Measurements from ENCODE around the gene FILIP1. TPM values are rescaled to one million over a fixed set of nuclear protein-coding genes. Genes with fewer than 3 reads are reported as not detected.

FILIP1 gene
- total RNA-seq, 1 experiment from 2014 or later: 0.15 TPM

- H3K27me3 ChIP-seq (ENCODE audit: low read length): no peaks in the 10 kb centered on the region
- H3K9me2 ChIP-seq (replicated peaks; ENCODE audit: insufficient read depth, low read length): no peaks in the 10 kb centered on the region
- no peak overlapping the region for H3K9ac ChIP-seq (ENCODE audit: low read length)
- H3K36me3 ChIP-seq (ENCODE audit: insufficient read depth, low read length): no peaks in the 10 kb centered on the region
- no peak overlapping the region for H2AFZ ChIP-seq (ENCODE audit: low read length)
- DNase-seq: no peak
- H3K79me2 ChIP-seq (ENCODE audit: low read length): no peaks in the 10 kb centered on the region
- H3K27ac ChIP-seq (ENCODE audit: low read length): no peak overlapping the region
- H3K4me2 ChIP-seq (ENCODE audit: low read depth, low read length, poor library complexity, severe bottlenecking): no peak overlapping the region
- no peak overlapping the region for H3K4me3 ChIP-seq (ENCODE audit: low read length)
- H3K9me3 ChIP-seq (ENCODE audit: low read length): no peaks in the 10 kb centered on the region
- peaks cover 9% of the 10 kb centered on the region for H3K4me1 ChIP-seq (ENCODE audit: low read length)
- 0 out of 2 replicates have a peak, but pooled peaks cover 7% of the 10 kb centered on the region for H4K20me1 ChIP-seq (ENCODE audit: insufficient read depth, low read depth, low read length)
Observed at GRCh38 chr6:75301537-75301936, 192.1 kb downstream of the FILIP1 start.

GRCh38 chr6:75301088-75301487, 192.5 kb downstream of the FILIP1 start:
- Histone ChIP-seq H4K20me1 (ENCODE audit: insufficient read depth, low read depth, low read length) (0 out of 2 replicates have a peak, but pooled peaks cover 7% of the 10 kb centered on the region), H3K27ac (ENCODE audit: low read length) (no peak overlapping the region), H3K27me3 (ENCODE audit: low read length) (no peaks in the 10 kb centered on the region), H3K9ac (ENCODE audit: low read length) (no peak overlapping the region), H3K36me3 (ENCODE audit: insufficient read depth, low read length) (no peaks in the 10 kb centered on the region), H3K79me2 (ENCODE audit: low read length) (no peaks in the 10 kb centered on the region), H3K4me3 (ENCODE audit: low read length) (no peak overlapping the region), H3K4me2 (ENCODE audit: low read depth, low read length, poor library complexity, severe bottlenecking) (no peak overlapping the region), H3K9me3 (ENCODE audit: low read length) (no peaks in the 10 kb centered on the region), H2AFZ (ENCODE audit: low read length) (no peak overlapping the region), H3K4me1 (ENCODE audit: low read length) (peaks cover 9% of the 10 kb centered on the region), H3K9me2 (replicated peaks; ENCODE audit: insufficient read depth, low read length) (no peaks in the 10 kb centered on the region)
- DNase-seq: no peak

DNA sequence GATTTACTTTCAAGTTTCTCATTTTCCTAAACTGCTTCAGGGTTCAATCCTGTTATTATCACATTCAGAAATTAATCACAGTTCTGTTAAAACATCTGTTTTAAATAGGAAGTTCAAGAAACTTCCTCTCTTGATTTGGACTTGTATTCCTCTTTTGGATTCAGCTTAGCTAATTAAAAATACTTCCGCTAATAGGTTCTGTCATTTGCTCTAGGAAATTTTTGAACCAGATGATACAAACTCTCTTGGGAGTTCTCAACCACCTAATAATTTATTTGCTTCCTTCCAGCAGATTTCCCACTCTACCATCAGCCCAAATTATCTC, 193.1 kb downstream of the FILIP1 start:
- no peak overlapping the region for H3K4me3 ChIP-seq (ENCODE audit: low read length)
- no peak for DNase-seq
- no peak overlapping the region for H3K9ac ChIP-seq (ENCODE audit: low read length)
- no peaks in the 10 kb centered on the region for H3K9me2 ChIP-seq (replicated peaks; ENCODE audit: insufficient read depth, low read length)
- H3K27me3 ChIP-seq (ENCODE audit: low read length): no peaks in the 10 kb centered on the region
- H4K20me1 ChIP-seq (ENCODE audit: insufficient read depth, low read depth, low read length): 0 out of 2 replicates have a peak, but pooled peaks cover 7% of the 10 kb centered on the region
- no peak overlapping the region for H3K4me2 ChIP-seq (ENCODE audit: low read depth, low read length, poor library complexity, severe bottlenecking)
- no peak overlapping the region for H2AFZ ChIP-seq (ENCODE audit: low read length)
- no peaks in the 10 kb centered on the region for H3K79me2 ChIP-seq (ENCODE audit: low read length)
- no peaks in the 10 kb centered on the region for H3K9me3 ChIP-seq (ENCODE audit: low read length)
- H3K36me3 ChIP-seq (ENCODE audit: insufficient read depth, low read length): no peaks in the 10 kb centered on the region
- no peak overlapping the region for H3K27ac ChIP-seq (ENCODE audit: low read length)
- H3K4me1 ChIP-seq (ENCODE audit: low read length): peaks cover 9% of the 10 kb centered on the region

DNA sequence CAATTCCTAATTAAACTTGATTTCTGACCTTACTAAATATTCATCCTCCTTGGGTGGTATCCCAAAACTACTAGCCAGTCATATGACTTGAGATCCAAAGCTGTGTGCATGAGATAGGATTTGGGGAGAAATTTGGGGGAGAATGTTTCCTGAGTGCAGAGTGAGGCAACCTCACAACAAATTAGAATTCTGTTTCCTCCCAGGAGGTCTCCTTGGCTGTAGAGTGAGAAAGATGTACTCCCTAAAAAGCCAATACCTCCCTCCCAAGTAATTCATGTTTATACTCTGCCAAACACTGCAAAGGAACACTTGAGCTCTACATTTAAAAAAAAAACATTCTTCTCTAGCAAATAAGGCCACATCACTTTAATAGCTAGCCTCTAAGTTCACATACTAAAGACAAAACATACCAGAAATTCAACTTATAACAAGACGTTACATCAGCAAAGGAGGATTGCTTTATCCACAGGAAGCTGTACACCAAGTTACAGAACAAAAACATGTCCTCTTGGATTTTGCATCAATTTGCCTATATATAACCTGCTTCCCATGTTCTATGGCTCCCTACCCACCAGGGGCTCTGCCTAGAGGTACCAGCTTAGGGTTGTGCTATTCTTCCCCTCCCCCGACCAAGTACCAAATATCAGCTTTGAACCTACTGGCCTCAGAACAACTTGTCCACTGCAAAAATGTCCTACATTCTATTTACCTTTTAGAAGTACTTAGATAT, 193.6 kb downstream of the FILIP1 start:
- Histone ChIP-seq H3K27ac (ENCODE audit: low read length) (no peak overlapping the region), H3K9me3 (ENCODE audit: low read length) (no peaks in the 10 kb centered on the region), H3K4me2 (ENCODE audit: low read depth, low read length, poor library complexity, severe bottlenecking) (no peak overlapping the region), H3K4me1 (ENCODE audit: low read length) (peaks cover 9% of the 10 kb centered on the region), H3K79me2 (ENCODE audit: low read length) (no peaks in the 10 kb centered on the region), H3K36me3 (ENCODE audit: insufficient read depth, low read length) (no peaks in the 10 kb centered on the region), H3K9me2 (replicated peaks; ENCODE audit: insufficient read depth, low read length) (no peaks in the 10 kb centered on the region), H3K4me3 (ENCODE audit: low read length) (no peak overlapping the region), H4K20me1 (ENCODE audit: insufficient read depth, low read depth, low read length) (0 out of 2 replicates have a peak, but pooled peaks cover 7% of the 10 kb centered on the region), H3K9ac (ENCODE audit: low read length) (no peak overlapping the region), H2AFZ (ENCODE audit: low read length) (no peak overlapping the region), H3K27me3 (ENCODE audit: low read length) (no peaks in the 10 kb centered on the region)
- no peak for DNase-seq

DNA sequence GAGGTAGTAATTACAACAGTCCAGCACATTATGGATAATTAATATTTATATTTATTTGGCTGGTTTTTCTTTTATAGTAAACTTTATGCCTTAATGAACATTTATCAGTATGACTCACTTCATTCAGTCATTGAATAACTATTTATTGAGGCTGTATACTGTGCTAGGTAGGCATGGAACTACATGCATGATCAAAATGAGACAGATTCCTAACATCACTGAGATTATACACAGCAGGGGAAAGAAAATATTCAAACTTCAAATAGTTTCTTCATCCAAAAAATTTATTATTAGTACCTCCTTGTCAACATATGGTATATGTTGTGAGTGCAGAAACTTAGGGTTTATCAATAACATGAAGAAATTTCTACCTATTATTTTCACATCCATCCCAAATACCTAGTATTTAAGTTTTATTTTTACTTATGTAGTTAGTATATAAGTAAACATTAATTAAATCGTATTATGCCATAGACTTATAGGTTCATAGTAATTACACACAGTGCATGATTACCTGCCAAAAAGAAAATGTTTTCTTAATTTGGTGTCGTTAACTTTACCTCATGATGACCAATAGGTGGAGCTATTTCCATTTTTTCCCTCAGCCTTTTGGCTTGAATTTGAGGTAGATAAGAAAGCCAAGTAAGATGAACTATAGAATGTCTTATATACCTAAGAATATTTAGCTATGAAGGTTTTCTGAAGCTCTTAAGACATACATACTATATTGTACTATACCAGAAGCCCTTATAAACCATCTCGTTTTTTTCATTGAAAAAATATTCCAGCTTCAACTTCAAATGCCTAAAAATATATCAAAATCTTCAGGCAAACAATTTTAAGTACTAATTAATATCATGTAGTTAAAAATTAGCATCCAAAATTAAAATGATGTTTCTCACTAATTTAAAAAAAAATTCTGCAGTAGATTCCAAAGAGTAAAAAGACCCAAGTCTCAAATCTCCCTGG, 196.5 kb downstream of the FILIP1 start:
- H3K36me3 ChIP-seq (ENCODE audit: insufficient read depth, low read length): no peaks in the 10 kb centered on the region
- no peaks in the 10 kb centered on the region for H3K79me2 ChIP-seq (ENCODE audit: low read length)
- H3K4me1 ChIP-seq (ENCODE audit: low read length): peaks cover 12% of the 10 kb centered on the region
- no peaks in the 10 kb centered on the region for H3K27me3 ChIP-seq (ENCODE audit: low read length)
- no peak overlapping the region for H3K9ac ChIP-seq (ENCODE audit: low read length)
- no peaks in the 10 kb centered on the region for H3K9me3 ChIP-seq (ENCODE audit: low read length)
- H3K27ac ChIP-seq (ENCODE audit: low read length): no peak overlapping the region
- 0 out of 2 replicates have a peak, but pooled peaks cover 7% of the 10 kb centered on the region for H4K20me1 ChIP-seq (ENCODE audit: insufficient read depth, low read depth, low read length)
- no peak overlapping the region for H3K4me3 ChIP-seq (ENCODE audit: low read length)
- no peak overlapping the region for H3K4me2 ChIP-seq (ENCODE audit: low read depth, low read length, poor library complexity, severe bottlenecking)
- peak; percentile 89 for DNase-seq
- no peaks in the 10 kb centered on the region for H3K9me2 ChIP-seq (replicated peaks; ENCODE audit: insufficient read depth, low read length)
- H2AFZ ChIP-seq (ENCODE audit: low read length): no peak overlapping the region

- no peaks in the 10 kb centered on the region for H3K27me3 ChIP-seq (ENCODE audit: low read length)
- DNase-seq: no peak
- H3K9me3 ChIP-seq (ENCODE audit: low read length): no peaks in the 10 kb centered on the region
- no peak overlapping the region for H3K4me3 ChIP-seq (ENCODE audit: low read length)
- no peaks in the 10 kb centered on the region for H3K9me2 ChIP-seq (replicated peaks; ENCODE audit: insufficient read depth, low read length)
- H2AFZ ChIP-seq (ENCODE audit: low read length): no peak overlapping the region
- H3K4me1 ChIP-seq (ENCODE audit: low read length): peaks cover 8% of the 10 kb centered on the region
- no peak overlapping the region for H3K9ac ChIP-seq (ENCODE audit: low read length)
- H3K27ac ChIP-seq (ENCODE audit: low read length): no peak overlapping the region
- peaks cover 18% of the 10 kb centered on the region; the same call in 1 of the 2 replicates for H3K79me2 ChIP-seq (ENCODE audit: low read length)
- H4K20me1 ChIP-seq (ENCODE audit: insufficient read depth, low read depth, low read length): no peaks in the 10 kb centered on the region
- no peaks in the 10 kb centered on the region for H3K36me3 ChIP-seq (ENCODE audit: insufficient read depth, low read length)
- H3K4me2 ChIP-seq (ENCODE audit: low read depth, low read length, poor library complexity, severe bottlenecking): no peak overlapping the region
Observed at GRCh38 chr6:75292555-75292954, 201.0 kb downstream of the FILIP1 start.

DNA sequence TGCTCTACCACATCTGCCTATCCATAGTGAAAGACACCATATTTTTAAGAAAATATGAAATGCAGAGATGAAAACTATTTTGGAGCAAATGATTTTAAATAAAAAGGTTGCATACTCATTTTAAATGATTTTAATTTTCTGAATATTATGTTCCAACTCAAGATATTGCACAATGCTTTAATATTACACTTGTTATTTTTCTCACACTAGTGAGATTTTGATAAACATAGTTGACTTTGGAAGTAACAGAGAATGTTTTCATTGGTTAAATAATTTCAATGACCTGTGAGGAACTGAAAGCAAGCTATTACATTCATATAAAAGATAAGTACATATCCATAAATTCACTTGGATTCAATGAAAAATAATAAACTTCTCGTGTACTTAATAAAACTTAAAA, 201.9 kb downstream of the FILIP1 start:
- no peaks in the 10 kb centered on the region for H3K27me3 ChIP-seq (ENCODE audit: low read length)
- DNase-seq: no peak
- H3K9me2 ChIP-seq (replicated peaks; ENCODE audit: insufficient read depth, low read length): no peaks in the 10 kb centered on the region
- H3K4me1 ChIP-seq (ENCODE audit: low read length): peaks cover 16% of the 10 kb centered on the region
- H3K9me3 ChIP-seq (ENCODE audit: low read length): no peaks in the 10 kb centered on the region
- peaks cover 26% of the 10 kb centered on the region for H3K79me2 ChIP-seq (ENCODE audit: low read length)
- H3K27ac ChIP-seq (ENCODE audit: low read length): no peak overlapping the region
- H3K9ac ChIP-seq (ENCODE audit: low read length): no peak overlapping the region
- H3K36me3 ChIP-seq (ENCODE audit: insufficient read depth, low read length): no peaks in the 10 kb centered on the region
- H3K4me2 ChIP-seq (ENCODE audit: low read depth, low read length, poor library complexity, severe bottlenecking): no peak overlapping the region
- H3K4me3 ChIP-seq (ENCODE audit: low read length): no peak overlapping the region
- H4K20me1 ChIP-seq (ENCODE audit: insufficient read depth, low read depth, low read length): no peaks in the 10 kb centered on the region
- H2AFZ ChIP-seq (ENCODE audit: low read length): no peak overlapping the region

DNA sequence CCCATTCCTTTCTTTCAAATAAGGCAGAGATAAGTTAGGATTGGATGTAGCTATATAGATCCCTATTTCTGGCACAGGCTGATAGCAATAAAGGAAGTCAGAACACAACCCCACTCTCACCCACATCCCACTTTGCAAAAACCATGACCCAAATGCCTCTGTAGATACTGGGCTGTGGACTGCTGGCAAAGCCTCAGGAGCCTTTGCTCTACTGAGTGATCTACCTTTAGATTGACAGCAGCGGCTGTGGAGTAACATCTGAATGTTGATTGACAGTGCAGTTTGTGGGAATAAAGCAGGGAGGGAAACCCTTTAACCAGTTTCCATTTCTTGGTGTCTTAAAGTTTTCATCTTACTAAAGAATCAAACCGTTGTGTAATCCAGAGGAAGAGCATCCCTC, 202.3 kb downstream of the FILIP1 start:
- Histone ChIP-seq H3K79me2 (ENCODE audit: low read length) (peaks cover 30% of the 10 kb centered on the region), H2AFZ (ENCODE audit: low read length) (no peak overlapping the region), H3K4me1 (ENCODE audit: low read length) (peaks cover 21% of the 10 kb centered on the region), H3K4me2 (ENCODE audit: low read depth, low read length, poor library complexity, severe bottlenecking) (no peak overlapping the region), H3K9me2 (replicated peaks; ENCODE audit: insufficient read depth, low read length) (no peaks in the 10 kb centered on the region), H3K4me3 (ENCODE audit: low read length) (no peak overlapping the region), H3K36me3 (ENCODE audit: insufficient read depth, low read length) (no peaks in the 10 kb centered on the region), H3K27me3 (ENCODE audit: low read length) (no peaks in the 10 kb centered on the region), H3K27ac (ENCODE audit: low read length) (no peak overlapping the region), H3K9ac (ENCODE audit: low read length) (no peak overlapping the region), H4K20me1 (ENCODE audit: insufficient read depth, low read depth, low read length) (no peaks in the 10 kb centered on the region), H3K9me3 (ENCODE audit: low read length) (no peaks in the 10 kb centered on the region)
- no peak for DNase-seq
